HG03095 (cell line): ENCODE measurements around the gene AGFG1.
"Not testable (repeated sequence)": the region's sequence is repeated elsewhere in the genome, so short reads cannot be mapped to it uniquely, and the experiment has no call there.

Experiments
- ATAC-seq: cut with Tn5 transposase; IDR thresholded peaks from one replicate; pipeline ENCODE4 v1.9.1; 2021; ENCODE audit warnings: moderate library complexity; ENCODE audit not compliant: unreplicated experiment

Gene AGFG1

DNA sequence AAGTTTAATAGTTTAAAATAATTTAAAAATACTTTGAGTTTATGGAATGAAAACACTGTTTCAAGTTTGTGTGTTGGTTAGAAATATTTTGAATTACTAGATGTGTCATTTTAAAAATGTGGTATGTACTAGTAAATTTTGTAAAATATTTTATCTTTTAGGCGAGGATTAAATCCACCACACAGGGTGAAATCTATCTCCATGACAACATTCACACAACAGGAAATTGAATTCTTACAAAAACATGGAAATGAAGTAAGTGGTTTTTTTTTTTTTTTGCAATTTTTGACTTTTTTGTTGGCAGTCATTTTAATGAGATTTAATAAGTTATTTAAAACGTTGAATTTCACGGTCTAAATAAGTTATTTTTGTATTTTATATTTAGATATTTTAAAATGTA is 19.4 kb downstream of the AGFG1 start:
- no peak for ATAC-seq

GRCh38 chr2:227493524-227493923 is 21.6 kb downstream of the AGFG1 start:
- ATAC-seq: no peak

- ATAC-seq: no peak
These were observed 25.2 kb downstream of the AGFG1 start for GRCh38 chr2:227497158-227497557.

- no peak for ATAC-seq
These were observed 27.8 kb downstream of the AGFG1 start for GRCh38 chr2:227499627-227500300.

- ATAC-seq: no peak
These were observed 28.3 kb downstream of the AGFG1 start for GRCh38 chr2:227500301-227500630.

DNA sequence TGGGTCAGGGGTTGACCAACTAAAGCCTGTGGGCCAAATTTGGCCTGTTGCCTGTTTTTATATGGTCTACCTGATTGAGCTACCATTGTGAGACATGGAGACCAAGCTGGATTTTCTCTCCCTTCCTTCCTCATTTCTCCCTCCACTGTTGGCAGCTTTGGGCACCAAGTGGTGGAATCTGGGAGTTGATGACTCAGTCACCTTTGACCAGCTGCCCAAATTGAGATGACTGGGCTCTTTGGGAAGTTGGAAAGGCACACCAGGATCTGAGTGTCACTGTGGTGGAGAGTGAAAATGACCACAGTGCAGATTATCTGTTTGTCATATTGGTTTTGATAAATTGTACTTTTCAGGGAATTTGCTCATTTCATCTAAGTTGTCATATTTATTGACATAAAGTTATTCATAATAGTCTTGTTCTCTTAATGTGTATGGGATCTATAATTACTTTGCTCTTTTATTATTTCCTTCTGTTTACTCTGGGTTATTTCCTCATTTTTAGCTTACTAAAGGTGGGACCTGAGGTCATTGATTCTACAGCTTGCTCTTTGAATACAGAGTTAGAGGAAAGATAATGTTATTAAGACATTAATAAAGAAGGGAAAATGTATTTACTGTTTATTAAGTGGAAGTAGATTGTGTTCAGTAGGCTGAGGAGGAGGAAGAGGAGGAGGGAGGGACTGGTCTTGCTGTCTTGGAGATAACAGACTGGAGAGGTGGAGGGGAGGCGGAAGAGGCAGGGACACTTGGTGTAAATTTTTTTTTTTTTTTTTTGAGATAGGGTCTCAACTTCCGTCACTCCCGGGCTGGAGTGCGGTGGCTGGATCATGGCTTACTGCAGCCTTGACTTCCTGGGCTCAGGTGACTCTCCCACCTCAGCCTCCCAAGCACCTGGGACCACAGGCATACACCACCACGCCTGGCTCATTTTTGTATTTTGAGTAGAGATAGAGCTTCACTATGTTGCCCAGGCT is 31.8 kb downstream of the AGFG1 start:
- ATAC-seq: no peak

DNA sequence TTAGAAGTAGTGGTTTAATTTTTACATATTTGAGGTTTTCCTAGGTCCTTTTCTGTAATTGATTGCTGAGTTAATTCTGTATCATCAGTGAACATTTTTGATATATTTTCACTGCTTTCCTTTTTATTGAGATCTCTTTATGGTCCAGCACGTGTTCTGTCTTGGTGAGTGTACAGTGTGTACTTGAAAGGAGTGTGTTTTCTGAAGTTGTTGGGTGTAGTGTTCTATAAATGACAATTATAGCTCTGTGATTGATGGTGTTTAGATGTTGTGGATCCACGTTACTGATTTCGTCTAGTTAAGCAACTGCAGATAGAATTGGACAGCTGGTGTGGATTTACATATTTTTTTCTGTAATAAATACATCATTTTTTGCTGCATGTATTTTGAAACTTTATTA is 32.7 kb downstream of the AGFG1 start:
- ATAC-seq: no peak

GRCh38 chr2:227506456-227506855 is 34.5 kb downstream of the AGFG1 start:
- no peak for ATAC-seq

GRCh38 chr2:227507963-227508362 is 36.0 kb downstream of the AGFG1 start:
- no peak for ATAC-seq

- ATAC-seq: no peak
These were observed 37.1 kb downstream of the AGFG1 start for GRCh38 chr2:227509076-227509475.

DNA sequence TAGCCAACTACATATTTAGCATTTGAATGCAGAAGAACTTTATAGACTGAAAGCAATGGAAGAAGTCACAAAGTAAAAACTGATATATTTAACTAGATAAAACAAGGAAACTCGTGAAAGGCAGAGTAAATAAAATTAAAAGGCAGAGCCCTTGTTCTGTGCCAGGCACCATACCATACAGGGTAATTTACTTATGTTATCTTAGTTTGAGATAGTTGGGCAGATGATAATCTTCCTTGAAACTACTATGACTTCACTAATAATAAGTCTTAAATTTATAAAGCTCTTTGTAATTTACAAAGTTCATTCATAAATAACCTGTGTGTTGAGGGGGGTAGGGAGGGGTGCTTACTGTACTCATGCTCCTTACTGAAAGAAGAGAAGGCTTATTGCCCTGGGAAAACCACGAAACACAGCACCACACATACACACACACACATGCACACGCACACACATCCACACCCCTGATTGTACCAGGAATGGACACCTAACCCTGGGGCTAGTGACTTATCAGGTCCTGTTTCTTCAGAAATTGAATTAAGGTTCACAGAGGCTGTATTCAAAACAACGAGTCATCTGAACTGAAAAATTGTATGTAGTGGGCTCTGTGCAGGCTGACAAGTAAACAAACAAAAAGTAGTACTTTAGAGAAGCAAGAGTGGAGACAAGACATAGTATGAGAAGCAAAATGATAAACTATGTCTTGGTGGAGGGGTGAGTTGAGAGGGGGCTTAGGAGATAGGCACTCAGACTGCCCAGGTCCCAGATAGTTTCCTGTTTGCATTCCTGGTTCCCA is 38.1 kb downstream of the AGFG1 start:
- no peak for ATAC-seq

- ATAC-seq: no peak
These were observed 38.6 kb downstream of the AGFG1 start for GRCh38 chr2:227510620-227510958.

GRCh38 chr2:227511239-227511930 is 39.4 kb downstream of the AGFG1 start:
- no peak for ATAC-seq

DNA sequence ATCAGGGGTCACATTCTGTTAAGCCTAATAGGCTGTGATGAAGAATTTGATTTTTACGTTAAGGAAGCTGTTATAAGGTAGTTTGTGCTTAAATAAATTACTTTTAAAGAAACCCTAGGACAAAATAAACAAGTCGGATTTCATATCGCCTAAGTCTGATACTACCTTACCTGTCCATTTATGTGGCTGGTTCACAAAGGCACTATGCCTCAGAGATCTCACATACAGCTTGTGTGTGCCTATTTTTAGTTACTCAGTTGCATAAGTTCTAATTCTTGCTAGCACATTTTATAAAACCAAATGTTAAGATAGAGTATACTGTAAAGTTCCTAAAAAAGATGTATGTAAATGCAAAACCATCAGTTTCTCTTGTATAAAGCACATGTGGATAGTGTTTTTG is 40.0 kb downstream of the AGFG1 start:
- no peak for ATAC-seq

- ATAC-seq: no peak
These were observed 41.2 kb downstream of the AGFG1 start for GRCh38 chr2:227513113-227513512.

DNA sequence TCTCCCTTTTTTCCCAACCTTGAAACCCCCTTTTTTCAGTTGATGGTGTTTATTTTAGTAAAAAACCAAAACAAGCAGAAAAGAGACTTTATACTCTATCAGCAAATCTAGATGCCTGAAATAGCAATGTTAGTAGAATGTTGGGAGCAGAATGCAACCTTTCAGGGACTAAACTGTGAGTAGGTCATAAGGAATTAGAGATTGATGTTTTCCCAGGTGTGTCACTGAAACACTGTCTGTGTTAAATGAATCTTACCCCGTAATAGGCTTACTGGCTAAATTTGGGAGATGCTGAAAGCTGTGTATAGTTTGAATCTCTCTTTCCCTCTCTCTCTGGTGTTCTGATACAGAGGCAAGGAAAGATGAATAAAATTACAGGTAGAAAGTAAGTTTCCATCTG is 43.8 kb downstream of the AGFG1 start:
- no peak for ATAC-seq

DNA sequence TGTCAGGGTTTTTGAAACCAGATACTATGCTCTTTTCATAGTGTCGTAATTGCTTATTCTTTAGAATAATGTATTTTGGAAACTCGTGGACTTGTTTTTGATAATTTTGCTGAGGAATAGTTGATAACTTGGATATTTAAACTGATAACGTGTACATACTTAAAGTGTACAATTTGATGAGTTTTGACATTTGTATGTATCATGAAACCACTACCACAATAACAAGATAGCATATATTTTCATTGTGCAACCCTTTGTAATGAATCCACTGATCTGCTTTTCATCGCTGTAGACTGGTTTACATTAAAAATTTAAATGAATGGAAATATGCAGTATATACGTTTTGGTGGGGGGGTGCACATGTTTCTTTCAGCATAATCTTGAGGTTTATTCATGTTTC is 45.8 kb downstream of the AGFG1 start:
- ATAC-seq: no peak

- ATAC-seq: not testable (repeated sequence)
These were observed 46.4 kb downstream of the AGFG1 start for GRCh38 chr2:227518278-227518865.

- ATAC-seq: not testable (repeated sequence)
These were observed 49.2 kb downstream of the AGFG1 start for GRCh38 chr2:227521178-227521577.

- ATAC-seq: no peak
These were observed 52.7 kb downstream of the AGFG1 start for GRCh38 chr2:227524665-227525064.

DNA sequence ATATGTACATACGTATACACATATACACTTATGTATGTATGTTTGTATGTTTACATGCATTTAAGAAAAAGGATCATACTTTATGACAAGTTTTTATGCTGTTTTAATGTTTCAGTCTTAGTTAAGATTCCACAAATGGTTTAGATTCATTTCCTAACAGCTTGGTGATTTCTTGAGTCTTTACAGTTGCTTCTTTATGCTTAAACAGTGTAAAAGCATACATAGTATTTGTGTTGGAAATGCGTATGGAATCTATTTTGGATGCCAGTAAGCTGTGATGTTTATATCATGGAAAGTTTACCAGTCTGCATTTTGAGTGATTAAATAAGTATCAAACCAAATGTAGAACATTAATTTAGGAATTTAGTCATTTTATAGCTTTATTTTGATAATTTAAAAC is 55.4 kb downstream of the AGFG1 start:
- ATAC-seq: no peak
